ENCODE data around the gene UROS.

UROS gene

DNA sequence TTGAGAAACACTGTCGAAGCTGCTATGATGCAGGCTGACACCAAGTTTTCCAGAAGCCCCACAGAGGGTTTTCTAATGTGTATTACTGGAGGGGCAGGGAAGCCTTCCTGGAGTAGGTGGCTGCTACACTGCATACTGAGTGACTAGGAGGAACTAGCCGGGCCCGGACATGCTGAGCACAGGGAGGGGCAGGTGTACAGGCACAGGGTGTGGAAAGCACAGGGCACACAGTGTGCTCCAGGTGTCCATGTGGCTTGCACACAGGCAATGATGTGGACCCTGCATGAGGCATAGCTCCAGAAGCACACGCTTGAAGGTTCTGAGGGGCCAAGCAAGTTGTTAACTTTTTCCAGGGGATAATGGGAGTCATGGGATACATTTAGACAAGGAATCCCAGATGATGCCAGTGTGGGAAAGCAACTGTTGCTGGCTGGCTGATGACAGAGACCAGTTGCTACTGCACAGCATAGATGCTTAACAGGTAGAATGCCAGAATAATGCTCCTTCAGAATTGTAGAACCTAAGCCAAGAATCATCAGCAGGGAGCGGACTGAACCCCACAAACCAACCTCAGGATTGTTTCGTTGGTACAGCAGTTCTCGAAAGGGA, 43.5 kb upstream of the UROS start:
- no peak overlapping the region for H3K9ac ChIP-seq (ENCODE audit: low read depth, low read length)
- H3K36me3 ChIP-seq (ENCODE audit: insufficient read depth, low read length): no peaks in the 10 kb centered on the region
- TF ChIP-seq, protein P1, sequence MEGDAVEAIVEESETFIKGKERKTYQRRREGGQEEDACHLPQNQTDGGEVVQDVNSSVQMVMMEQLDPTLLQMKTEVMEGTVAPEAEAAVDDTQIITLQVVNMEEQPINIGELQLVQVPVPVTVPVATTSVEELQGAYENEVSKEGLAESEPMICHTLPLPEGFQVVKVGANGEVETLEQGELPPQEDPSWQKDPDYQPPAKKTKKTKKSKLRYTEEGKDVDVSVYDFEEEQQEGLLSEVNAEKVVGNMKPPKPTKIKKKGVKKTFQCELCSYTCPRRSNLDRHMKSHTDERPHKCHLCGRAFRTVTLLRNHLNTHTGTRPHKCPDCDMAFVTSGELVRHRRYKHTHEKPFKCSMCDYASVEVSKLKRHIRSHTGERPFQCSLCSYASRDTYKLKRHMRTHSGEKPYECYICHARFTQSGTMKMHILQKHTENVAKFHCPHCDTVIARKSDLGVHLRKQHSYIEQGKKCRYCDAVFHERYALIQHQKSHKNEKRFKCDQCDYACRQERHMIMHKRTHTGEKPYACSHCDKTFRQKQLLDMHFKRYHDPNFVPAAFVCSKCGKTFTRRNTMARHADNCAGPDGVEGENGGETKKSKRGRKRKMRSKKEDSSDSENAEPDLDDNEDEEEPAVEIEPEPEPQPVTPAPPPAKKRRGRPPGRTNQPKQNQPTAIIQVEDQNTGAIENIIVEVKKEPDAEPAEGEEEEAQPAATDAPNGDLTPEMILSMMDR (IDR thresholded peaks at IDR 0.05; ENCODE audit: borderline replicate concordance, extremely low read depth, low read length, poor library complexity, severe bottlenecking): no peak
- TF ChIP-seq EZH2 (IDR thresholded peaks at IDR 0.05; ENCODE audit: borderline replicate concordance, low read depth, low read length, severe bottlenecking): no peak
- no peaks in the 10 kb centered on the region for H3K9me3 ChIP-seq (ENCODE audit: insufficient read depth, low read length, severe bottlenecking)
- H3K4me2 ChIP-seq (ENCODE audit: insufficient read depth, low read length): no peak overlapping the region
- H3K4me1 ChIP-seq (ENCODE audit: insufficient read depth, low read length): no peaks in the 10 kb centered on the region
- no peaks in the 10 kb centered on the region for H3K27me3 ChIP-seq (ENCODE audit: insufficient read depth, low read length, poor library complexity)
- ATAC-seq (ENCODE audit: insufficient read depth, low read depth): no peak
- no peak overlapping the region for H2AFZ ChIP-seq (ENCODE audit: low read depth, low read length)
- H3K27ac ChIP-seq (ENCODE audit: low read length): no peak overlapping the region
- H3K4me3 ChIP-seq (ENCODE audit: low read depth in 1 of 2, low read length in 2 of 2): no peak overlapping the region
- H3K79me2 ChIP-seq (ENCODE audit: insufficient read depth, low read length): no peaks in the 10 kb centered on the region
- no peak for DNase-seq
- no peaks in the 10 kb centered on the region for H4K20me1 ChIP-seq (ENCODE audit: insufficient read depth, low read length)

DNA sequence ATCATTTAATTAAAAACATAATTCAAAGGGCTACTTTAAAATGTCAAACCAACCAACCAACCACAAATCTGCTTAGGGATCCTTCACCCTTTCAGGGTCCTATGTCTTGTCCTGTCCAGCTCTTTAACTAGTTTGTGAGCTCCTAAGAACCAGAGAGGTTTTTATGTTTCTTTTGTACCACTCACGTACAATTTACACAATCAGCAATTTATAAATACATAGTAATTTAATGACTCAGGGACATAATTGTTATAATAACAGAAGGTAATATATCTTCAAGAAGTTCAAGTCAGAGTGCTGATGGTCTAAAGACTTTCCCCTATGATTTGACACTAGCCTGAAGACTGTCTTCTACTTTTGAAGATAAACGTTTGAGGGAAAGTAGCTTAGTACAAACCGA, 42.1 kb upstream of the UROS start:
- Histone ChIP-seq H3K4me3 (ENCODE audit: low read depth in 1 of 2, low read length in 2 of 2) (no peak overlapping the region), H2AFZ (ENCODE audit: low read depth, low read length) (no peak overlapping the region), H3K9ac (ENCODE audit: low read depth, low read length) (no peak overlapping the region), H3K27ac (ENCODE audit: low read length) (no peak overlapping the region), H3K4me2 (ENCODE audit: insufficient read depth, low read length) (no peak overlapping the region), H3K4me1 (ENCODE audit: insufficient read depth, low read length) (no peaks in the 10 kb centered on the region), H3K79me2 (ENCODE audit: insufficient read depth, low read length) (no peaks in the 10 kb centered on the region), H3K9me3 (ENCODE audit: insufficient read depth, low read length, severe bottlenecking) (no peaks in the 10 kb centered on the region), H4K20me1 (ENCODE audit: insufficient read depth, low read length) (no peaks in the 10 kb centered on the region), H3K36me3 (ENCODE audit: insufficient read depth, low read length) (no peaks in the 10 kb centered on the region), H3K27me3 (ENCODE audit: insufficient read depth, low read length, poor library complexity) (no peaks in the 10 kb centered on the region)
- ATAC-seq (ENCODE audit: insufficient read depth, low read depth) (no peak), DNase-seq (no peak)
- TF ChIP-seq, protein P1 (IDR thresholded peaks at IDR 0.05; ENCODE audit: borderline replicate concordance, extremely low read depth, low read length, poor library complexity, severe bottlenecking): no peak
- no peak for TF ChIP-seq EZH2 (IDR thresholded peaks at IDR 0.05; ENCODE audit: borderline replicate concordance, low read depth, low read length, severe bottlenecking)

DNA sequence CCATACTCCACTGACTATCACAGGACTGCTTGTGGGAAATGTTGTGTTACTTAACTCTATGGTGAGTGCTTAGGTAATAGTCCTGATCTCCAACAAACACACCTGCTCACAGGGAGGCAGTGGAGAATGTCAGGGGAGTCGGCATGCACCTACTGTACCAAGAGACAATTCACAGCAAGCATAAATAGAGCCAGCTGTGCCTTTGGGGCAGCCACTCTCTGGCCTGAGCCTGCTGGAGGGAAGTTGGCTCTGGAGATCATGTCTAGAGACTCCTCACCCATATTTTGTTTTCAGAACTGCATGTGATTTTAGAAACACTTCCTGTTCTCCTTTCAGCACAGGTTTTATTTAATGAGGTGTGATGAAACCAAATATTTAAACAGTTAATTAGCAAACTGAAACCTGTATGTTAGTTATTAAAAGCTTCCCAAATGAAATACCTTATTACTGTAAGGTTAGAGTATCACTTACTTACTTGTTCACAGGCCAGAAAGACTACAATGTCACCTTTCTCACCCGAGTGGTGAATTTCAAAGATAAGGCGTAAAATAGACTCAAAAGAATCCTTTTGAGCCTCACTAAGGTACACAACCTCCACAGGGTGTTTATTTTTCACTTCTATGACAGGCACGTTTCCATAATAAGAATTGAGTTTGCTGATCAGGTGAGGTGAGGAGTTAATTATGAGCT, 36.2 kb upstream of the UROS start:
- no peak overlapping the region for H3K4me2 ChIP-seq (ENCODE audit: insufficient read depth, low read length)
- ATAC-seq (ENCODE audit: insufficient read depth, low read depth): no peak

More for the DNA sequence above, 36.2 kb upstream of the UROS start:
- DNase-seq: no peak
- Histone ChIP-seq H3K4me3 (ENCODE audit: low read depth in 1 of 2, low read length in 2 of 2) (no peak overlapping the region), H3K27ac (ENCODE audit: low read length) (no peak overlapping the region), H2AFZ (ENCODE audit: low read depth, low read length) (no peak overlapping the region), H3K9ac (ENCODE audit: low read depth, low read length) (no peak overlapping the region), H3K4me1 (ENCODE audit: insufficient read depth, low read length) (no peaks in the 10 kb centered on the region), H3K36me3 (ENCODE audit: insufficient read depth, low read length) (no peaks in the 10 kb centered on the region), H3K9me3 (ENCODE audit: insufficient read depth, low read length, severe bottlenecking) (no peaks in the 10 kb centered on the region), H4K20me1 (ENCODE audit: insufficient read depth, low read length) (no peaks in the 10 kb centered on the region), H3K79me2 (ENCODE audit: insufficient read depth, low read length) (no peaks in the 10 kb centered on the region), H3K27me3 (ENCODE audit: insufficient read depth, low read length, poor library complexity) (no peaks in the 10 kb centered on the region)
- TF ChIP-seq, protein P1 (IDR thresholded peaks at IDR 0.05; ENCODE audit: borderline replicate concordance, extremely low read depth, low read length, poor library complexity, severe bottlenecking): no peak
- no peak for TF ChIP-seq EZH2 (IDR thresholded peaks at IDR 0.05; ENCODE audit: borderline replicate concordance, low read depth, low read length, severe bottlenecking)
